ENCODE results near the gene ACTA1. TPM values are rescaled to one million over a fixed set of nuclear protein-coding genes. Genes with fewer than 3 reads are reported as not detected.

Gene ACTA1
- total RNA-seq, 4 donors from 2014 or later = 0.33 to 0.40 TPM; not detected in 2

GRCh38 chr1:229461032-229461668 lies 27.3 kb upstream of the ACTA1 start:
- Histone ChIP-seq H3K36me3 (peaks cover 52 to 53% of the 10 kb centered on the region in 2 donors), H3K4me1 (no peaks in the 10 kb centered on the region), H3K27ac (no peak overlapping the region), H3K4me3 (replicated peaks in 1 of 3) (no peak overlapping the region), H3K9me3 (no peaks in the 10 kb centered on the region), H3K27me3 (no peaks in the 10 kb centered on the region)
- intact Hi-C loops (cut with DNase I) = no loop called here
- no peak for DNase-seq
- WGBS, 2 donors = 93 to 98% methylated on average over 7 of the region's 7 CpGs
- TF ChIP-seq CTCF (IDR thresholded peaks at IDR 0.05) = no peak
- no peak for TF ChIP-seq POLR2A (IDR thresholded peaks at IDR 0.05)

DNA sequence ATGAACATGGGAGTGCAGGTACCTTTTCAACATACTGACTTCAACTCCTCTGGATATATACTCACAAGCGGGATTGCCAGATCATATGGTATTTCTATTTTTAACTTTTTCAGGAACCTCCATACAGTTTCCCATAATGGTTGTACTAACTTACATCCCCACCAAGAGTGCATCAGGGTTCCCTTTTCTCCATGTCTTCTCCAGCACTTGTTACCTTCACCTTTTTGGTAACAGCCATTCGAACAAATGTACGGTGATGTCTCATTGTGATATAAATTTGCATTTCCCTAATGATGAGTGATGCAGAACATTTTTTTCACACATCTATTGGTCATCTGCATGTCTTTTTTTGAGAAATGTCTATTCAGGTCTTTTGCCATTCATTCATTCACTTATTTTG lies 25.9 kb upstream of the ACTA1 start:
- no peaks in the 10 kb centered on the region for H3K9me3 ChIP-seq
- peaks cover 48 to 60% of the 10 kb centered on the region in 2 donors for H3K36me3 ChIP-seq
- intact Hi-C loops (cut with DNase I) = no loop called here
- H3K27ac ChIP-seq = no peak overlapping the region
- H3K27me3 ChIP-seq = no peaks in the 10 kb centered on the region
- no peaks in the 10 kb centered on the region for H3K4me1 ChIP-seq
- WGBS, 2 donors = 98 to 99% methylated on average over 3 of the region's 3 CpGs
- H3K4me3 ChIP-seq (replicated peaks in 1 of 3) = no peak overlapping the region
- DNase-seq = no peak
- TF ChIP-seq CTCF (IDR thresholded peaks at IDR 0.05) (no peak), POLR2A (IDR thresholded peaks at IDR 0.05) (no peak)

DNA sequence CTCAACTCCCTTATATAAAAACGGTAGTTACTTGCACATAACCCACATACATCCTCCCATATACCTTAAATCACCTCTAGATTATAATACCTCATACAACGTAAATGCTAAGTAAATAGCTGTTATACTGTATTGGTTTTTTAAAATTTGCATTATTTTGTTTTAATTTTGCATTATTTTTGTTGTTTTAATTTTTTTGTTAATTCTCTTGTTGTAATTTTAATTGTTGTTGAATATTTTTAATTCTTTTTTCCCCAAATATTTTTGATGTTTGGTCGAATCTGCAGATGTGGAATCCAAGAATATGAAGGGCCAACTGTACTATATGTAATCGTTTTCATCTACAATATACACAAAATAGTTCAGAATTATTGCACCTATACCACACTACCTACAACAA lies 23.5 kb upstream of the ACTA1 start:
- DNase-seq = no peak
- H3K36me3 ChIP-seq = peaks cover 32 to 39% of the 10 kb centered on the region in 2 donors
- H3K4me3 ChIP-seq (replicated peaks in 1 of 3) = no peak overlapping the region
- no peaks in the 10 kb centered on the region for H3K9me3 ChIP-seq
- no peaks in the 10 kb centered on the region for H3K4me1 ChIP-seq
- intact Hi-C loops (cut with DNase I) = no loop called here
- H3K27ac ChIP-seq = no peak overlapping the region
- 92% methylated on average over 4 of the region's 4 CpGs for WGBS, 2 donors
- TF ChIP-seq POLR2A (IDR thresholded peaks at IDR 0.05) (no peak), CTCF (IDR thresholded peaks at IDR 0.05) (no peak)
- no peaks in the 10 kb centered on the region for H3K27me3 ChIP-seq

DNA sequence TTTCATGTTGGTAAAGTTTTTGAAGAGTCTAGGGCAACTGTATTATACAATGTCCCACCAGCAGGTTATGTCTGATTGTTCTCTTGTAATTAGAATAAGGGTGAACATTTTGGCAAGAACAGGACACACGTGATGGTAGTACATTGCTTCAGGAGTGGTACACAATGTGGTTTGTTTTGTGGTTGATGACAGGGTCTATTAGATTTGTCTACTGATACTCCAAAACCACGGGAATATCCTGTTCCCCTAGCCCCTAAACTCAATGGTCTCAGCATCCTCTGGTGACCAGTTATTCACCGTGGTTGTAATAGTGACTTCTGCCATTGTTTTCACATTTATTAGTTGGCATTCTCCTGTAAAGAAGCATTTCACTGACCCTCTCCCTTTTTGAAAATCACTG lies 22.1 kb upstream of the ACTA1 start:
- Histone ChIP-seq H3K9me3 (no peaks in the 10 kb centered on the region), H3K4me1 (no peaks in the 10 kb centered on the region), H3K4me3 (replicated peaks in 1 of 3) (no peak overlapping the region), H3K27ac (no peak overlapping the region), H3K36me3 (peaks cover 35 to 37% of the 10 kb centered on the region in 2 donors), H3K27me3 (no peaks in the 10 kb centered on the region)
- no peak for DNase-seq
- 82 to 87% methylated on average over 3 of the region's 3 CpGs for WGBS, 2 donors
- no peak for TF ChIP-seq CTCF (IDR thresholded peaks at IDR 0.05)
- no peak for TF ChIP-seq POLR2A (IDR thresholded peaks at IDR 0.05)
- intact Hi-C loops (cut with DNase I) = no loop called here

- intact Hi-C loops (cut with DNase I) = no loop called here
Observed at GRCh38 chr1:229454056-229454455, 20.2 kb upstream of the ACTA1 start.

More at GRCh38 chr1:229454056-229454455, 20.2 kb upstream of the ACTA1 start:
- Histone ChIP-seq H3K27me3 (no peaks in the 10 kb centered on the region), H3K9me3 (no peaks in the 10 kb centered on the region), H3K4me3 (replicated peaks in 1 of 3) (no peak overlapping the region), H3K36me3 (peaks cover 28 to 35% of the 10 kb centered on the region in 2 donors), H3K4me1 (no peaks in the 10 kb centered on the region), H3K27ac (no peak overlapping the region)
- TF ChIP-seq POLR2A (IDR thresholded peaks at IDR 0.05) (no peak), CTCF (IDR thresholded peaks at IDR 0.05) (no peak)
- 90 to 93% methylated on average over 4 of the region's 4 CpGs for WGBS, 2 donors
- no peak for DNase-seq
